ENCODE measurements around the gene RPS23.

The RPS23 gene

DNA sequence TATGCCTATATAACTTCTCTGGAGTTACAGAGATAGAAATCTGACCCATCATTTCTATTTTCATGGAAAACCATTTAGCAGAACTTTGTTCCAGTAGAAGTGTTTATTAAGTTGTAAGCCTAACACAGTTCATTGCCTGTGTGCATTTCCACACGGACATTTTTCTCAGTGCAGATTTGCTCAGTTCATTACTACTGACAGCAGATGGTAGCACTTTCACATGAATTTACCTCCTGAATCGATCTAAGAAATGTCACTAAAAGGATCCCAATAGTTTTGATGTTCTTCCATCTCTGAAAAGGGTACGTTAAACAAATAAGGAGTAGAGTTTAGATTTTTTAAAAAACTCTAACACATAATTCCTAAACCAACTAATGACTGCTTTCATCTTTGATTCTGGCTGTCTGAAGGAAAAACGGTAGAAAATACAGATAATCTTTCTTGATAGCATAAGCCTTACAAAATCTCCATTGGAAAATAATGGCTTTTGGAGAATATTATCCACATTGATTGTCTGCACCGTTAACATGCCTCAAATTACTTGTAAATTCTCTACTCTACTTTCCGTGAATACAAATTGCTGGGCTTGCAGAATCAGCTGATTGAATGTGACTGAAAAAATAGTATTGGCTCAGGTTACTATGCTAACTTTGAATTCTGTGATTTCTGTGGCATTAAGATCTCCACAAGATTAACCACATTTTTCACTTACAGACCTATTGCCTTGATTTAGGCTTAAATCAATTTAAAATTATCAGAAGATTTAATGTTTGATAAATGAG is 33.1 kb downstream of the RPS23 start:
- DNase-seq (ENCODE audit: low spot score): no peak

DNA sequence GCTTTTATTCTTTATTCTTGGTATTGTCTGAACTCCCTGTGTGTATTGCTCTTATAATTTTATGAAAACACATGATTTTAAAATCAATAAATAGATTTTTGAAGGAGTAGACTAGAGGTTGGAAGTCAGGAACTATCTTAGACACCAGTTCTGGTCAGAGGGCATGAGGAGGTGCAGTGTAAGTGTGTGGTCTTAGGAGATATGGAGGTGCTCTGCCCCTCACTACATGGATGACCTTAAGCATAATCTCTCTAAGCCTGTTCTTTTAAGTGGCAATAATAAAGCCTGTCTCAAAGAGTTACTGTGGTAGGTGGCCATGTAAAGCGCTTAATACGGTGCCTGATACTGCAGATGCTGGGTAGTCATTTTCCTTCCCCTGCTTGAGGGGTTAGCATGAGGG is 34.0 kb downstream of the RPS23 start:
- no peak for DNase-seq (ENCODE audit: low spot score)

DNA sequence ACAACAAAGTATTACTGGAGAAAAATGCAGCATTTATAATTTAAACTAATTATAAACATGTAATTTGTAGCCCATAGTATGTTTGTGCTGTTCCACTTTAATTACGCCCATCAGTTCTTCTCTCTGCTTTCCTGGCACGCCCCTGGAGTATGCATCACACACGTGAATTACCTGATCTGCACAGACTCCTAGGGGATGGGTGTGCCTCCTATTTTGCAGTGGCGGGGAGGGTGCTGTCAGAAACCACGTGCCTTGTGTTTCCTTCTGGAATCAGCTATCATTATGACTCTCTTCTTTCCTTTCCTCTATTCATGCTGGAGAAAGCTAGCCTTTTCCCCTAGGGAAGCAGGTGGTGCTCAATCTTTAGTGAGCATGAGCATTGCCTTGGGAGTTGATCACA is 43.3 kb downstream of the RPS23 start:
- no peak for DNase-seq (ENCODE audit: low spot score)

DNA sequence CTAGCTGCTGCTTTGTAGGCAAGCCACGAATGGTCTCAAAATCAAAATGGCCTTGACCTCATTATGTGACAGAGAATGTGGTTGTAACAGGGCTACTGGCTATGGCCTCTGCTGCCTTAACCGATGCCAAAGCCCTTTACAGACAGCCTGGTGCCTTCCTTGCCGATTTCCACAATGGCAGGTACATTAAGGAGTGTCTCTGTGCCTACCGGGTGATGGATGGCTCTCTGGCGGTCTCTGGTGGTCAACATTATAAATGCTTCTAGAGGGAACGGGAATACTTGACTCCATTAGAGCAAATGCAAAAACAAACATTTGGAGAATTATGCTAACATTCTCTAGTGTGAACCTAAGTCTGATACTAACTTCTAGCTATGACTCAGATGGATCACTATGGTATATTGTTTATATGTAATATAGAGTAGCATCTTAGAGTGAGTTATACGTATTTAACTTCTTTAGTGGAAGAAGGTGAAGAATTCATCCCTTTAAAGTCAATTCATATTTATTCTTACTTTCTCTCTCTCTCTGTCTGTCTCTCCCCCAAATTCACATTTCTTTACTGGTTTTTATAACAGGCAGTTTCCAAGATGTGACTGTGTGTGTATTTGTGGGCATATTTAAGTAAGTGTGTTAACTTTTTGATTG is 52.5 kb downstream of the RPS23 start:
- peak; percentile 77 for DNase-seq (ENCODE audit: low spot score)

Data from iPS-NIHi11 (cell line).